ENCODE results near the gene ACCS. TPM values are rescaled to one million over a fixed set of nuclear protein-coding genes. Genes with fewer than 3 reads are reported as not detected.

ACCS gene
- total RNA-seq, 2 donors from 2014 or later = 10.6 to 16.6 TPM

- Histone ChIP-seq H3K4me3 (ENCODE audit: low read length) (no peak overlapping the region), H3K36me3 (ENCODE audit: control insufficient read depth, insufficient read depth, low read length) (no peaks in the 10 kb centered on the region), H3K9ac (ENCODE audit: extremely low read depth, low read length, poor library complexity, severe bottlenecking) (no peak overlapping the region), H3K9me3 (ENCODE audit: control insufficient read depth, low read length) (peaks cover 7% of the 10 kb centered on the region), H3K27ac (ENCODE audit: low read depth, low read length) (no peak overlapping the region), H3K27me3 (ENCODE audit: control insufficient read depth, insufficient read depth, low read length, poor library complexity, severe bottlenecking) (no peaks in the 10 kb centered on the region), H3K4me1 (ENCODE audit: control insufficient read depth, insufficient read depth, low read length) (no peaks in the 10 kb centered on the region)
- Mint-ChIP-seq H3K27ac (peak overlapping the region; percentile 59), H3K4me3 (no peak overlapping the region), H3K9me3 (peaks cover 11% of the 10 kb centered on the region), H3K27me3 (ENCODE audit: insufficient read depth) (peaks cover 4% of the 10 kb centered on the region), H3K4me1 (peaks cover 15% of the 10 kb centered on the region), H3K36me3 (ENCODE audit: low read depth) (no peaks in the 10 kb centered on the region)
- WGBS, 2 experiments (ENCODE audit: insufficient coverage in 1 of 2, insufficient read length in 1 of 2) = 83 to 90% methylated on average over 5 of the region's 5 CpGs
- no peak for TF ChIP-seq CTCF (conservative IDR thresholded peaks at IDR 0.05)
- DNase-seq = no peak
Observed at GRCh38 chr11:44030996-44031395, 35.1 kb upstream of the ACCS start.

DNA sequence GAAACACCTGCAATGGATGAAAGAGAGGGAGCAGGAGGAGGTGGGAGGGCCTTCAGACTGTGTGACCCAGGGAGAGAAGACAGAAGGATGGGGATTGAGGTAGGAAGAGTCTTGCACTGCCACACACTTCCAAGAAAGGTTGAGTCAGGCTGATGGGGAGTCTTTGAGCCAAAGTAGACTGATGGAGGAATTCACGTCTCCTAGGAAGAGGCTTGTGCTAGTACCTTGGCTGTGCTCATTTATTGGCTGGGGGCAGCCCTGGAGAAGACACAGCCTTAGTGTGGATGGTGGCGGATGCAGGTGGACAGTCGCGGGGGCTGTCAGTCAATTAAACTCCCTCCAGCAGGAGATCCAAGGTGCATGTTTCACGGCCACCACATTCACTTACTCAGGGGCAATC, 34.5 kb upstream of the ACCS start:
- no peak overlapping the region for H3K4me3 ChIP-seq (ENCODE audit: low read length)
- Mint-ChIP-seq H3K27ac (no peak overlapping the region), H3K36me3 (ENCODE audit: low read depth) (no peaks in the 10 kb centered on the region), H3K9me3 (peaks cover 5% of the 10 kb centered on the region), H3K4me1 (peaks cover 15% of the 10 kb centered on the region), H3K27me3 (ENCODE audit: insufficient read depth) (peaks cover 4% of the 10 kb centered on the region), H3K4me3 (no peak overlapping the region)
- H3K9ac ChIP-seq (ENCODE audit: extremely low read depth, low read length, poor library complexity, severe bottlenecking) = no peak overlapping the region
- no peak for DNase-seq
- H3K36me3 ChIP-seq (ENCODE audit: control insufficient read depth, insufficient read depth, low read length) = no peaks in the 10 kb centered on the region
- no peaks in the 10 kb centered on the region for H3K4me1 ChIP-seq (ENCODE audit: control insufficient read depth, insufficient read depth, low read length)
- H3K27ac ChIP-seq (ENCODE audit: low read depth, low read length) = no peak overlapping the region
- 94% methylated on average over 5 of the region's 5 CpGs; no CpG with 5 or more reads in 1 of the 2 experiments for WGBS, 2 experiments (ENCODE audit: insufficient coverage in 1 of 2, insufficient read length in 1 of 2)
- no peaks in the 10 kb centered on the region for H3K27me3 ChIP-seq (ENCODE audit: control insufficient read depth, insufficient read depth, low read length, poor library complexity, severe bottlenecking)
- no peak for TF ChIP-seq CTCF (conservative IDR thresholded peaks at IDR 0.05)
- H3K9me3 ChIP-seq (ENCODE audit: control insufficient read depth, low read length) = peaks cover 1% of the 10 kb centered on the region

DNA sequence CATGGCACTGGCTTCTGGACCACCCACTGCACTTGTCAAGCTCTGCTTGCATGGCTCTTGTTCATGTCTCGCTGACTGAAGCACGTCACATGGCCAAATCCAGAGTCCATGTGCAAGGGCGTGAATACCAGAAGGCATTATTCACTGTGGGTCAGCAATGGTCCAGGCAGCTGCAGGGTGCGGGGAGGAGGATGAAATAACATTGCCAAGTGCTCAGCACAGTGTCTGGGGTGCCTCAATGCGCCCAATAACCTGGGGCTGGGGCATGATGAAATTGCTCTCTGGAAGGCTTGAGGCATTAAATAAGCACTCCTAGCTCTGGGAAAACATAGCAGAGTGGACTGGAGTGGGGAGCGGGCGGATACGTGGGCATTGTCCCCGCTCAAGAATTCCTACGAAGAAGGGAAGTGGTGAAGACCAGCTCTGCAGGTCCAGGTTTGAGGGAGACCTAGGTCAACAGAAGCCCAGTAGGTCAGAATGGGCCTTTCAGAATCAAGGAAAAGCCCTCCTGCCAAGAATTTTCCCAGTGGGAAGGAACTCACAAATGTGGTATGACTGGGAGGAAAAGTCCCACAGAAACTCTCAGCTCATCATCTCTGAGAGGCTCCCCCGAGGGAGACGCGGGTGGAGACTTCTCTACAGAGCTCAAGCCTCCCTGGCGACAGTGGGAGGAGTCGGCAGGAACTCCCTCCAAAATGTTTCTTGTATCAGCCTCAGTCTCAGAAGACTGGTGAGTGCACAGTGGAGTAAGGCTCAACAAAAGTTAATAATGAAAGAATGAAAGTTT, 33.6 kb upstream of the ACCS start:
- no peaks in the 10 kb centered on the region for H3K36me3 ChIP-seq (ENCODE audit: control insufficient read depth, insufficient read depth, low read length)
- no peaks in the 10 kb centered on the region for H3K9me3 ChIP-seq (ENCODE audit: control insufficient read depth, low read length)
- 84 to 86% methylated on average over 12 to 15 of the region's 15 CpGs for whole genome bisulfite sequencing, 2 experiments (ENCODE audit: insufficient coverage in 1 of 2, insufficient read length in 1 of 2)
- no peak overlapping the region for H3K27ac ChIP-seq (ENCODE audit: low read depth, low read length)
- H3K36me3 Mint-ChIP-seq (ENCODE audit: low read depth) = no peaks in the 10 kb centered on the region
- no peak overlapping the region for H3K9ac ChIP-seq (ENCODE audit: extremely low read depth, low read length, poor library complexity, severe bottlenecking)
- no peak overlapping the region for H3K4me3 ChIP-seq (ENCODE audit: low read length)
- H3K27ac Mint-ChIP-seq = no peak overlapping the region
- no peak overlapping the region for H3K4me3 Mint-ChIP-seq
- no peaks in the 10 kb centered on the region for H3K9me3 Mint-ChIP-seq
- DNase-seq = no peak
- H3K4me1 Mint-ChIP-seq = peaks cover 15% of the 10 kb centered on the region
- TF ChIP-seq CTCF (conservative IDR thresholded peaks at IDR 0.05) = no peak
- no peaks in the 10 kb centered on the region for H3K27me3 ChIP-seq (ENCODE audit: control insufficient read depth, insufficient read depth, low read length, poor library complexity, severe bottlenecking)
- no peaks in the 10 kb centered on the region for H3K27me3 Mint-ChIP-seq (ENCODE audit: insufficient read depth)
- no peaks in the 10 kb centered on the region for H3K4me1 ChIP-seq (ENCODE audit: control insufficient read depth, insufficient read depth, low read length)

Data from endodermal cell (in vitro differentiated cells).